Raji (cell line): ENCODE measurements around the gene TMEM242.

Source experiments
- POLR2A ChIP-seq: IDR thresholded peaks from 2 replicates; pipeline ENCODE4 v1.6.1; 2011; ENCODE audit warnings: low read depth, low read length, control low read depth; ENCODE audit not compliant: insufficient read depth

Gene TMEM242

DNA sequence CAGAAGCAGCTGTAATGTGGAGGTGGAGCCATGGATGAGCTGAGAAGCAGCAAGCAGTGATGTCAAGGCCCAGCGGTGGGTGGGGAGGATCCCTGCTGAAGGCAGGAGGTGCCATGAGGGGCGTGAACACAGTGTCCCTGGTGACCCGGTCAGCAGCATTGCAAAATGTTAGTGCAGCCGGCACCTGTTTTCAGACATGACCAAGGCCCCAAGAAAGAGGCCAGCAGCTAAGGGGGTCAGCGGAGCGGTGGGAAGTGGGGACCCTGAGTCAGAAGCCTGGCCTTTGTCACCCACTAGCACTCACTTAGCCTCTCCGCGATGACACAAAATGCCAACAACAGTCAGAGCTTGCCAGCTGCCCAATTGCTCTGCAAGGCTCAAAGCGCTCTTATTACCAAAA is 51.9 kb downstream of the TMEM242 start:
- TF ChIP-seq POLR2A: no peak

DNA sequence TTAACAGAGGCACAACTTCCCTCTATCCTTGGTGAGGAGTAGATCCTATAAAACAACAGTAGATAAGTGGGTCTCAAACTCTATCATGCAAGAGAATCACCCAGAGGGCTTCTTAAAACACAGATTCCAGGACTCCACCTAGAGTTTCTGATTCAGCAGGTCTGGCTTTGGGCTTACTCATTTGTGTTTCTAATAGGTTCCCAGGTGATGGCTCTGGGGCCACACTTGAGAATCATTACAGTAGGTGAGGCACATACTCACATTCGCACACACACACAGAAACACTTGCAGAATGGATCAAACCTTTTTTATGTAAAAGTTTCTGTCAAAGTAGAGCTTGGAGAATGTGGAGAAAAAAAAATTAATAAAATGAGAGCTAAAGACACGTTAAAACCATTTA is 52.4 kb downstream of the TMEM242 start:
- TF ChIP-seq POLR2A: no peak

DNA sequence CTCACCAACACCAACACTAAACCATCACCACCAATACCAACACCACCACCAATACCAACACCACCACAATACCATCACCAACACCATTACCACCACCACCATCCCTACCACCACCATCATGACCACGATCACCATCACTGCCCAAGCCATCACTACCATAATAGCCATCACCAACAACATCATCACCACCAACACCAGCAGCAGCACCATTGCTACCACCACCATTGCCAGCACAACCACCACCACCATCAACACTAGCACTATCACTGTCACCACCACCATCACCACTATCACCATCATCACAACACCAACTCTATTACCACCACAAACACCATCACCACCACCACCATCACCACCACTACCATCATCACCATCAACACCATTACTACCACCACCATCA is 53.0 kb downstream of the TMEM242 start:
- no peak for TF ChIP-seq POLR2A

DNA sequence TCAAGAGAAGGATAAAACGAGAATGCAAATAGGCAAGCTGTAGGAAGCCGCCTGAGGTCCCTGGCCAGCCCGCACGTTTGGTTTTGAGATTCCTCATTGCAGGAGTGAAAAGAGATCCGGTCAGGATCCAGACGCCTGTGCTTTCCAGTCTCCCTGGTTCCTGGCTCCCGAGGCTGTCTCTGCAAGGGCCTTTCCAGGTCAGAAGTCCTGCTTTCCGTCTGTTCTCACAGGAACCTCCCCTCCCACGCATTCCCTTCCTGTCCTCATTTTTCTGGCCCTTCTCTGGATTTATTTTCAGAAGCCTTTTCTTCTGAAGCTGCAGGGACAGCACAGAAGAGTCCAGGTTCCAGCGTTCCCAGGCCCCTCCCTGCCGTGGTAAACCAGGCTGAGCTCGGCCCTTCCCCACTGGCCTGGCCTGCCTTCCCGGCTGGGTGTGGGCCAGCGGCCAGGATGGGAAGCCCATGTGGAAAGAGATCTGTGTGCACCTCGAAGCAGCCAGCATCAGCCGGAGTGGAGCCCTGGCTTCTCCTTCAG is 54.0 kb downstream of the TMEM242 start:
- TF ChIP-seq POLR2A: no peak

DNA sequence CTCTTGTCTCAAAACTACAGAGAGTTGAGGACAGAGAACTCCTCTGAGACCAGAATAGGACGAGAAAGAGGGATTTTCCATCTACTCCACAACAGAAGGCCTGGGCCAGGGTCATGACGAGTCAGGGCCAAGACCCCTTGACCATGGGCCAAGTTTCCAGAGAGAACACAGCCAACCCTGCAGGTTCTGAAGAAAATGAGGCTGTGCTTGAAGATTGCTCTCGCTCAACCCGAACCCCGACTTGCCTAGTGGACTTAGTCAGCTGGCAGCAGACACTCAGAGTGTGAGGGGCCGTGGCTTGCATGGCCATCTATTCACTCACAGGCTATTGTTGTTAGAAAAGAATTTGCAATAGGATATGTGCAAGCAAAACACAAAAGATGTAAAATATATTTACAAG is 54.5 kb downstream of the TMEM242 start:
- TF ChIP-seq POLR2A: no peak

DNA sequence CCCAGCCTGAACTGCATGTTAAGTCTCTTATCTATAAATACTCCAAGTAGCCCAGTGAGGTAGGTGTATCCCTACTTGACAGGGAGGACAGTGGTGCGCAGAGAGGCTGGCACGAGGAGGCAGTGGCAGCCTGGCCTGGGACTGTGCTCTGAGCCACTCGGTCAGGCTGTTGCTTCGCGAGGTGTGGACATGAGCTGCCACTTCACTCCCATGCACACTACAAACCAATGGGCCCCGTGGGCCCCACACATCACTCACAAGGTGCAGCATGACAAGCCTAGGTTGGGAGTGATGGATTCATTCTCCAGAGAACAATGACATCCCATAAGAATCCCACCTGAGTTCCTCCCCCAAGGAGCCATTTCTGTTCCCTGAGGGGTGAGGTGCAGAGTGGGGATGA is 54.9 kb downstream of the TMEM242 start:
- TF ChIP-seq POLR2A: no peak

DNA sequence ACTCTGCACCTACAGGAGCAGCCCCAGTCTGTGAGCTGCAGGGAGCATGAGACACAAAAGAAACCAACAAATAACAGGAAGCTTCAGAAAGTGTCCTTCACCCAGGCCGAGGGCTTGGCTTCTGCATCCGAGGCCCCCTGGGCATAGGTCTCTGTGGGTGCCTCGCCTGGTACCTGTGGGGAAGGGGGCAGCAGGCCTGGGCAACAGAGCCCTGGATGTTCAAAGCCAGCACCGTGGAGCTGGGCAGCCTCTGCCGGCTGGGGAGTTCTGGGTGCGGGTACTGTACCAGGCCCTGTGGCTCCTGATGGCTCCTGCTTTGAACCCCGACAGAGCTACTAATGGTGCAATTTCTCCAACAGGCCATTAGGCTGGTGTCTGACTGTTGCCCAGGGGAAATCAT is 55.7 kb downstream of the TMEM242 start:
- TF ChIP-seq POLR2A: no peak

DNA sequence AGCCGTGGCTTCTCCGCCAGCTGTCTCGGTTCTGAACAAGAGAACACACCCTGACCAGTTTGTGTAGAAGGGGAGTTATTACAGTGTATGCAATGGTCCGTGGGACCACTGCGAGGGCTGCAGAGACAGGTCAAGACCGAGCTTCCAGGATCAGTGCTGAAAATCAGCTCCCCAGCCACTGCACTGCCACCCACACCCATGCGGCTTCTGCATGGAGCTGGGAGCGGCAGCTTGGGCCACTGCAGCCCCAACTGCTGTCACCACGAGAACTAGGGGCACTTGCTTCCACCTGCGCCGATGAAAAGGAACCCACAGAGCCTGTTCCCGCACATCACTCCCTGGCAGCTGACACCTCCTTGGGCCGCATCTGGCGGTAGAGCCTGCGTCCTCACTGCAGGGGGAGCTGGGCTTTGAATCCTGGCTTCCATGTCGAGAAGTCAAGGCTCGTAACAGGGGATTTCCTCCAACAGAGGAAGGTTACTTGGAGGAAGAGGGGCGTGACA is 56.2 kb downstream of the TMEM242 start:
- TF ChIP-seq POLR2A: no peak

DNA sequence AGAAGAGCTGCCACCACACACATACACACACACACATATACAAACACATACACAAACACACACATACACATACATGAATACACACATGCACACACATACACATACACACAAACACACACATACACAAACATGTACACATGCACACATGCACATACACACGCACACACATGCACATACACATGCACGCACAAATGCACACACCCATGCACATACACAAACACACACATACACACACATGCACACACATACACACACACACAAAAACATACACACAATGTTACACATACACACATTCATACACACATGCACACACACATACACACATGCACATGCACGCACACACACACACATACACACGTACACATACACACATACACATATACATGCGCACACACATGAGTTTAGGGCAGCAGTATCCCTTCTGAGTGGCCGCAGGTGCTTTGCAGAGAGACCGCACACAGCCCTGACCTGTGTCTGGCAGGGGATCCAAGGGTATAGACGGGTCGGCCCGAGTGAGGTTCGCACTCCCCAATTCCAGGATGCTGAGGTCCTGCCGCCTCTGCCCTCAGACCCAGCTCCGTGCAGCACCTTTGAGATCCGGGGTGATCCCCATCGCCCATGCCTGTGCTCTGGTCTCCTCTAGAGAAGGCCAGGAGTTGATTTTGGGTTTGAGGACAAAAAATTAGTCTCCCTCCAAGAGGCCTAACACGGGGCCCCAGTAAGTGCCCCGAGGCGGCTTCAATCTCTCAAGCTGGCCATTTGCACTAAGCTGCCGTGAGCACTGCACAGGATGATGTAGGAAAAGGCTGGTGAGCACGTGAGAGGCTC is 56.8 kb downstream of the TMEM242 start:
- no peak for TF ChIP-seq POLR2A

DNA sequence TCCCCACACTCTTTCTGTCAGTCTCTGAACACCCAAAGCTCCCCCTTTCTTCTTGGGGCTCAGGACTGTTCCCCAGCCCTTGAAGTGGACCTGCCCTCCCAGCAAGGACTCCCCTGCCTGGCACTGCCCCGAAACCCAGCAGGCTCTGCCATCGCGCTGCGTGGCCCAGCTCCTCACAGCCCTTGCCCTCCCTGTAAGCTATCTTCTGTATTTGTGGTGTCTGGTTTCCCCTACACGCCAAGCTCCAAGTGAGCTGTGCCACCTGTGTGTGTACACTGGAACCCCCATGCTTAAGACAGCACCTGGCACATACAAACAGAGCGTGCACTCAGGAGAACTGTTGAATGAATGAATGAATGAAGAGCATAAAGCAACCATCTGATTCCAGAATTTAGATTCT is 57.7 kb downstream of the TMEM242 start:
- no peak for TF ChIP-seq POLR2A

DNA sequence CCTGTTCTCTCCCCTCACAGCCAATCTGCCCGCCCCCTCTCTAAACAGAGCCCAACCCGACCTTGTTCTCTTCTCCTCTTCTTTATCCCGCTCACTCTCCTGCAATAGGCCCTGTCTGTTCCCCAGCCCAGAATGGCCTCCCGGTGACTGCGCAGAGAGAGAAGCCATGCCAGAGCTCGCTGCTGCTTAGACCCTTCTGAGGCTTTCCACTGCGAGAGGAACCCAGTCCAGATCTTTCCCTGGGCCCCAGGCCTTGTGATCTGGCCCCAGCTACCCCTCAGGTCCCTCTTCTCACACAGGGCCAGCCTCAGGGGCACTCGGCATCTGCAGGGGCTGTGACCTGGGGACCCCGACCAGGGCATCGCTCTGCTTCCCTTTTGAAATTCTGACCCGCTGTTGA is 58.1 kb downstream of the TMEM242 start:
- TF ChIP-seq POLR2A: no peak

DNA sequence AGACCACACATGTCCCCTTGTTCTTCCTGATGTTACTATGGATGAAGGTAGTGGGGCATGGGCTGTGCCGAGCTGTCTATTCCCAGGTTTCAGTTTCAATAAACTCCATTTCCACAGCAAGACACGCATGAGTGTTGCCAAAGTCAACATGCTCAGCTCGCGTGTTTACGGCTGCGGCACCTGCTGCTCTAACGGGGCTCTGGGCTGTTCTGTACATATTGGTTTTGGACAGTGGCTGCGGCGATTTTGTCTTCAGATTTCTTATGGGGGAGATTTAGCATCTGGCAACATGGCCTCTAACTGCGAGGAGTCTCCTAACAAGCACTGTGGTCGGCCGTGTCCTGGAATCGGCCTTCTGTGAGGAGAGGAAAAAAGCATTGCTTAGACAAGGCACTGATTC is 58.6 kb downstream of the TMEM242 start:
- TF ChIP-seq POLR2A: no peak

DNA sequence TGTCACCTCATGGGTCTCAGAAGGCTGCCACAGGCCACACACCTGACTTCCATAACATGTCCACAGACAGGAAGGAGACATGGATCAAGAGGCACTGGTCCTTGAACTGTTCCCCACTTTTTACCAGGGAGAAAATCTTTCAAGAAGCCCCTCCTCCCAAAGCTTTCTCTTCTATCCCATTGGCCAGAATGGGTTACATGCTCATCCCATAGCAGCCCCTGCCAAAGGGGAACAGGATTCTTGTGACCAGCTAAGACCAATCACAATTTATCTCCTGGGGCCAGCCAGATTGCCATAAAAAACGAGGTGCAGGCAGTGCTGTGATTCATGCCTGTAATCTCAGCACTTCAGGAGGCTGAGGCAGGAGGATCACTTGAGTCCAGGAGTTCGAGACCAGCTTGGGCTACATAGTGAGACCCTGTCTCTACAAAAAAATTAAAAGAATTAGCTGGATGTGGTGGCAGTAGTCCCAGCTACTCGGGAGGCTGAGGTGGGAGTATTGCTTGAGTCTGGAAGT is 59.4 kb downstream of the TMEM242 start:
- TF ChIP-seq POLR2A: no peak

DNA sequence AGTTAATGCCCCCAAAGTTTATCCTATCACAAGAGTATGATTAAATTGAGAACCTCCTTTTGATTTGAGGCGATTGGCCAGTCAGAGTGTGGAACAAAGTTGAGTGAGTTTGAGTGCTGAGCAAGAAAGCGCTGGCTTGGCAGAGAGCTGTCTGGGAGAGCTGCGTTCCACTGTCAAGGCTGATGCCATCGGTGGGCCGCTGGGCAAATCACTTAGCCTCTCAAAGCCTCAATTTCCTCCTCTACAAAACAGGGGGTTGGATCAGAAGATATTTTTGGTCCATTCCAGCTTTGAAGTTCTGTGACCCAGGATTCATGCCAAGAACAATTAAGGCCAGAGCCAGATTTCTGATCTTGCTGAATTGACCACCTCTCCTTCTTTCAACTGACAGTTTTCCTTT is 60.2 kb downstream of the TMEM242 start:
- TF ChIP-seq POLR2A: no peak

DNA sequence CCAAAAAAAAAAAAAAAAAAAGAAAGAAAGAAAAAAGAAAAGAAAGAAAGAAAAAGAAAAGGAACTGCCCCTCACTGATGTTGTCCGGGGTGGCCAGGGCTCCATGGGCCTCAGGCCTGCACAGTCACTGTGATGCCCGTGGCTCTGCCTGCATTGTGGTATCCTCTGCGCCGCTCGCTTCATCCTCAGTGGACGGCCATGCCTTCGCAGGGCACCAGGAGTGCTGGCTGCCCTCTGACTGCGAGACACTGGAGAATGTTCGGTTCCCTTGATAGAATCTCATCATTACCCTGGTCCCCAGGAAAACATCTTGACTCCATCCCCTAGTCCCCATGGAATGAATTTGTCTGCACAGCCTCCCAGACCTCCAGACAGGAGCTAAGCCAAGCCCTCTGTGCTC is 61.7 kb downstream of the TMEM242 start:
- TF ChIP-seq POLR2A: no peak

DNA sequence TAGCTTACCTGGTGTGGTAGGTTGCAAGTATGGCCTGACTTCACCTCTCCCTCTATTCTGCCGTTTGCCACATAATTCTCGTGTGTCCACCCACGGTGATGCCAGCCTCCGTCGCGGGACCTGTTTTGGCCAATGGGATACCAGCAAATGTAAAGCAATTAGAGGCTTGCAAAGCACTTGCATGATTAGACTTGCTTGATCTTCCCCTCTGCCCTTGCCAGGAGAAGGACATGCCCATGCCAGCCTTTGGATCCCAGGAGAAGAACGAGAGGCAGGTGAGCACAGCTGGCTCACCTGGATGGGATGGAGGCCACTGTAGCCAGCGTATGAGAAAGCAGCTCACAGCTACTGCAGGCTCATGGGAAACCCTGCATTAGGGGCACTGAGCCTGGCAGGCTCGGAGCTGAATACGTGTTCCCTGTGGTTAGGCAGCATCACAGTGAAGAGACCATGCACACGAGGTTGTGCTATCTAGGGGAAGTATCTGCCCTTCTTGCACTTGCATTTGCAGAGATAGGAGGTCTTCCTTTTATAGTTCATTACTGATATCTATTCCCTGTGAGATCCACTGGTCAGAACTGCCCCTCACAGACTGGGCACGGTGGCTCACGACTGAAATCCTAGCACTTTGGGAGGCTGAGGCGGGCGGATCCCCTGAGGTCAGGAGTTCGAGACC is 62.4 kb downstream of the TMEM242 start:
- TF ChIP-seq POLR2A: no peak

DNA sequence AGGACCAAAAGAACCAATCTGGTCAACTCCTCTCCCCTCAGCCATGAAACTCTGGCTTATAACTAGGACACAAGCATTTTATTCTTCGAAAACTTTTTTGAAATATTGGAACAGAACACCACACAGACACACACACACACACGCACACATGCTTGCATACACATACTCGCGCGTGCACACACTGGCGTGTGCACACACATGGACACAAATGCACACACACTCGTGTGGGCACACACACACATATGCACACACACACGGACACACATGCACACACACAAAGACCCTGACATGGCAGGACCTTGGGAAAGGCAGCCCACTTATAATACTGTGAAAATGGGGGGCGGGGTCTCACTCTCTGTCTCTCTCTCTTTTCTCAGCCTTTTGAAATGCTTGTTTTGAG is 63.9 kb downstream of the TMEM242 start:
- TF ChIP-seq POLR2A: no peak

DNA sequence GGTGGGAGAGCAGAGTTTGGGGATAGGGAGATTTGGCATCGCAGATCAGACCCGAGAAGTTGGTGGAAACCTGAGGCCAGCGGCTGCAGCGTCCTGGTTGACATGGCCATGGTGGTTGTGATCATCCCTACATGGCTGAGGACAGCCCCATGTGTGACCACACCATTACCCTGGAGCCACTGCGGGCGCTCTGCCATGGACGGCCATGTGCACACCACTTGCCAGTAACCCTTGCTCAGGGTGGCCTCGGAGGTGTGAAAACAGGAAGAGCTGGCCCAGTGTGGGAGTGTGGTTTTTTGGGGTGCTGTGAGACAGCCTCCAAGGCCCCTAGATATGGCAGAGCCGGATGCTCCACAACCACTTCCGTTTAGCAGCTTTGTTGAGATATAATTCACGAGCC is 64.4 kb downstream of the TMEM242 start:
- no peak for TF ChIP-seq POLR2A
